DND-41 (cell line): Measurements from ENCODE around the gene ATP8A2.

Source experiments
- ATAC-seq: fragments of 200-7000 bp; cut with Tn5 transposase; 3 replicates; pipeline ENCODE4 v1.9.1; 2021; ENCODE audit warnings: low read depth; ENCODE audit not compliant: insufficient read depth
- DNase-seq: peaks from one replicate; pipeline ENCODE4 v3.0.0-alpha.2; 2020
- H2AFZ ChIP-seq: 2 replicates; pipeline ENCODE4 v1.6.0; 2012; ENCODE audit warnings: low read depth, low read length
- H3K27ac ChIP-seq: 2 replicates; pipeline ENCODE4 v1.5.1; 2012; ENCODE audit warnings: low read length, inconsistent platforms
- H3K27me3 ChIP-seq: fragments of 200-600 bp; sonication (generic); 2 replicates; pipeline ENCODE4 v1.6.0; 2012; ENCODE audit warnings: low read length, mild to moderate bottlenecking, inconsistent platforms; ENCODE audit not compliant: insufficient read depth, poor library complexity
- H3K36me3 ChIP-seq: 2 replicates; pipeline ENCODE4 v1.5.1; 2012; ENCODE audit warnings: low read length, inconsistent platforms; ENCODE audit not compliant: insufficient read depth
- H3K4me1 ChIP-seq: 2 replicates; pipeline ENCODE4 v1.5.1; 2012; ENCODE audit warnings: mild to moderate bottlenecking, low read length; ENCODE audit not compliant: insufficient read depth
- H3K4me2 ChIP-seq: 2 replicates; pipeline ENCODE4 v1.6.0; 2012; ENCODE audit warnings: mild to moderate bottlenecking, moderate library complexity, low read length, inconsistent platforms; ENCODE audit not compliant: insufficient read depth
- H3K4me3 ChIP-seq, 2 experiments: fragments of 200-600 bp in 1 of 2; shearing (Covaris generic) in 1 of 2; 2 replicates each; pipeline ENCODE4 v1.5.1; 2012 to 2016; ENCODE audit warnings: inconsistent platforms in 2 of 2, low read length in 2 of 2, mild to moderate bottlenecking in 2 of 2, low read depth in 1 of 2, moderate library complexity in 1 of 2
- H3K79me2 ChIP-seq: 2 replicates; pipeline ENCODE4 v1.6.0; 2012; ENCODE audit warnings: low read length, inconsistent platforms; ENCODE audit not compliant: insufficient read depth
- H3K9ac ChIP-seq: 2 replicates; pipeline ENCODE4 v1.6.0; 2012; ENCODE audit warnings: low read depth, mild to moderate bottlenecking, inconsistent platforms, low read length, moderate library complexity
- H3K9me3 ChIP-seq: 2 replicates; pipeline ENCODE4 v1.5.1; 2012; ENCODE audit warnings: low read length, moderate library complexity, mild to moderate bottlenecking, inconsistent platforms; ENCODE audit not compliant: insufficient read depth, severe bottlenecking
- H4K20me1 ChIP-seq: 2 replicates; pipeline ENCODE4 v1.6.0; 2012; ENCODE audit warnings: low read length; ENCODE audit not compliant: insufficient read depth
- EZH2 ChIP-seq: IDR thresholded peaks from 3 replicates; pipeline ENCODE4 v1.6.1; 2012; ENCODE audit warnings: borderline replicate concordance, low read depth, mild to moderate bottlenecking, moderate library complexity, low read length, inconsistent platforms; ENCODE audit not compliant: severe bottlenecking
- TF ChIP-seq, protein P1 (sequence below): IDR thresholded peaks from 2 replicates; pipeline ENCODE4 v1.5.1; 2012; ENCODE audit warnings: borderline replicate concordance, low read length, moderate library complexity, mild to moderate bottlenecking; ENCODE audit not compliant: poor library complexity, severe bottlenecking; ENCODE audit errors: extremely low read depth

The ATP8A2 gene

DNA sequence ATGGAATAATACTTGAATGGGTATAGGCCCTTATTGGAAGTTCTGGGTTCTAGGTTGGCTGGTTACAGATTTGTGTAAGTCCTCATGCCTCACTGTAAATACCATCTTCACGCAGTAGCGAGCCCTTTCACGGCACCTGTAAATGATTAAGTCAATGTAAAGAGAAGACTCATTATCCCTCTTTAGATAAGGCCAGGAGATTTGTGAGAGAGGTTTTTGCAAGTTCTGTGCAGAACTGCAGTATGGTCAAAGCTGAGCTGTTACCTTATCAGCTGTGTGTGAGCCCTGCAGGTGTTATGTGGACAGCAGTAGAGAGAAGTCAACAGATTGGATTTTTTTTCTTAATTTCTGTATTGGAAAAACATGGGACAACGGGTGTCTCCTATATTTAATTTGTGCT is 538.5 kb downstream of the ATP8A2 start:
- Histone ChIP-seq H3K4me2 (no peak overlapping the region), H3K4me3 (no peak overlapping the region), H3K9ac (no peak overlapping the region), H4K20me1 (no peaks in the 10 kb centered on the region), H3K27ac (no peak overlapping the region), H3K4me1 (peaks cover 18% of the 10 kb centered on the region), H3K79me2 (no peaks in the 10 kb centered on the region), H2AFZ (no peak overlapping the region), H3K36me3 (no peaks in the 10 kb centered on the region), H3K9me3 (no peaks in the 10 kb centered on the region), H3K27me3 (no peaks in the 10 kb centered on the region)
- no peak for TF ChIP-seq EZH2
- TF ChIP-seq, protein P1, sequence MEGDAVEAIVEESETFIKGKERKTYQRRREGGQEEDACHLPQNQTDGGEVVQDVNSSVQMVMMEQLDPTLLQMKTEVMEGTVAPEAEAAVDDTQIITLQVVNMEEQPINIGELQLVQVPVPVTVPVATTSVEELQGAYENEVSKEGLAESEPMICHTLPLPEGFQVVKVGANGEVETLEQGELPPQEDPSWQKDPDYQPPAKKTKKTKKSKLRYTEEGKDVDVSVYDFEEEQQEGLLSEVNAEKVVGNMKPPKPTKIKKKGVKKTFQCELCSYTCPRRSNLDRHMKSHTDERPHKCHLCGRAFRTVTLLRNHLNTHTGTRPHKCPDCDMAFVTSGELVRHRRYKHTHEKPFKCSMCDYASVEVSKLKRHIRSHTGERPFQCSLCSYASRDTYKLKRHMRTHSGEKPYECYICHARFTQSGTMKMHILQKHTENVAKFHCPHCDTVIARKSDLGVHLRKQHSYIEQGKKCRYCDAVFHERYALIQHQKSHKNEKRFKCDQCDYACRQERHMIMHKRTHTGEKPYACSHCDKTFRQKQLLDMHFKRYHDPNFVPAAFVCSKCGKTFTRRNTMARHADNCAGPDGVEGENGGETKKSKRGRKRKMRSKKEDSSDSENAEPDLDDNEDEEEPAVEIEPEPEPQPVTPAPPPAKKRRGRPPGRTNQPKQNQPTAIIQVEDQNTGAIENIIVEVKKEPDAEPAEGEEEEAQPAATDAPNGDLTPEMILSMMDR: no peak
- DNase-seq: no peak
- no peak for ATAC-seq

DNA sequence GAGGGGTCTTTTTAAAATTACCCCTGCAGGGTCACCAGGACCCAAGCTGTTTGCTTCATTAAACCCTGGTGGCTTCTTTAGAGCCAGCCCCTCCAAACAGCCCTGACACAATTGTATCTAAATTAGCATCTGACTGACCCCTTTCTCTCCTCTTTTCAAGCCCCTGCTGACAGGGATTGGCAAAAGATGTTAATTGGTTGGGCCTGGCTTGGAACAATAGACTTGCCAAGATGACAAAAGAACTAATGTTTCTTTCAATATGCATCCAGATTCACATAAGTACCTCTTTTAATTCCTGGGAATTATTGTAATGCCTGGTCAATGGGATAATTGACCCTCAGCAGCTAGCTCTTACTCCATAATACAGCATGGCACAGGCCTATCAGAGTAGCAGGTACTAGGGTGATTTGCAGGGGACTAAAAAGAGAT is 539.2 kb downstream of the ATP8A2 start:
- Histone ChIP-seq H3K4me1 (peaks cover 10% of the 10 kb centered on the region), H3K4me2 (no peak overlapping the region), H3K9me3 (no peaks in the 10 kb centered on the region), H4K20me1 (no peaks in the 10 kb centered on the region), H3K4me3 (no peak overlapping the region), H3K9ac (no peak overlapping the region), H3K36me3 (no peaks in the 10 kb centered on the region), H3K79me2 (no peaks in the 10 kb centered on the region), H2AFZ (no peak overlapping the region), H3K27me3 (no peaks in the 10 kb centered on the region), H3K27ac (no peak overlapping the region)
- TF ChIP-seq EZH2: no peak
- TF ChIP-seq, protein P1: no peak
- no peak for DNase-seq
- ATAC-seq: no peak

DNA sequence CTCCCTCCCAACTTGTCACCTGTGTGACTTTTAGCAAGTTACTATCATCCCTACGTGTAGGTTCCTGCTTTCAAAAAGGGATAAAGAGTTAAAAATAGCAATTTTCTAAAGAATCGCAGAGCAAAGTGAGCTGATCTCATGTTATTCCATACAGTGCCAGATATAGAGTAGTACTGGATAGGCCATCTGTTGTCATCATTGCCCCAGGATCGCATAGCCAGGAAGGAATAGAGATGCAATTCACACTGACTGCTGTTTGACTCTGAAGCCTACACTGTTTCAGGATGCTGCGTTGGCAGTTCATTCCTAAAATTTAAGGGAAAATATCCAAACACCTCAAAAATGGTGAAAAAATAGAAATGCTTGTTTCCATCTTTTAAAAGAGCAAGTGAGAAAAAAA is 541.2 kb downstream of the ATP8A2 start:
- H3K4me1 ChIP-seq: no peaks in the 10 kb centered on the region
- H4K20me1 ChIP-seq: no peaks in the 10 kb centered on the region
- TF ChIP-seq, protein P1: no peak
- TF ChIP-seq EZH2: no peak
- H3K27ac ChIP-seq: no peak overlapping the region
- no peaks in the 10 kb centered on the region for H3K27me3 ChIP-seq
- no peak overlapping the region for H3K4me3 ChIP-seq
- H3K36me3 ChIP-seq: no peaks in the 10 kb centered on the region
- no peak for DNase-seq
- no peak overlapping the region for H3K9ac ChIP-seq
- no peak overlapping the region for H3K4me2 ChIP-seq
- no peak overlapping the region for H2AFZ ChIP-seq
- H3K79me2 ChIP-seq: no peaks in the 10 kb centered on the region
- no peak for ATAC-seq
- no peaks in the 10 kb centered on the region for H3K9me3 ChIP-seq

DNA sequence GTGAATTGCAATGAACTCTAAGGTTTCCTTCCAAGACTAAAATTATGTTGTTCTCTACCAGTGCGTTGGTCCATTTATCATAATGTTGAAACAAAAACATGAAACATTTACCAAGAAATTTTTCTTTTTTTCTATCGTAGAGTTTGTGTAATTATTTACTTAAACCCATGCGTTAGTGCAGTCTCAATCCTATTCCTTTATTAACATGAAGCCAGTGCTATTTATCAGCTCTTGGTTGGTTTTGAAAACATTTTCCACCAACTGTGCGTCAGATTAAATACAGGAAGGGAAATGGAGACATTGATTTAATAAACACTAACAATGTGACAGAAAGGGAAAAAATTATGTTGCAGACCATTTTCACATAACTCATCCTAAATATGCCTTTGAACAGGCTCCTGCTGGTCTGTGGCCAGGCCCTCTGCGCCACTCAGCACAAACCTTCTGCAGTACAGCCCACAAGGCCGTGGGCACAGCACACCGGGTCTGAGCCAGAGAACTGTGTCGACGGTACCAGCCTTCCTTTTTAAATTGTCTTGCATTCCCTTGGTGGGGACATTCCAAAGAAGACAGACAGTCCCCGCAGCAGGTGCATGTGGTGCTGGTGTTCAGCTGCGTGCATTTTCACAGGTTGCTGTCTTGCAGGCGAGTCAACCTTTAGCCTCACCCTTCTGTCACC is 544.2 kb downstream of the ATP8A2 start:
- no peak; the same call in 2 of the 3 replicates for ATAC-seq
- Histone ChIP-seq H2AFZ (no peak overlapping the region), H3K4me1 (0 out of 2 replicates have a peak, but pooled peaks cover 5% of the 10 kb centered on the region), H3K27me3 (no peaks in the 10 kb centered on the region), H3K9me3 (no peaks in the 10 kb centered on the region), H4K20me1 (no peaks in the 10 kb centered on the region), H3K36me3 (no peaks in the 10 kb centered on the region), H3K27ac (no peak overlapping the region), H3K9ac (no peak overlapping the region), H3K4me3 (no peak overlapping the region), H3K4me2 (no peak overlapping the region), H3K79me2 (no peaks in the 10 kb centered on the region)
- DNase-seq: no peak
- TF ChIP-seq, protein P1: no peak
- no peak for TF ChIP-seq EZH2
